Muscle of leg (tissue), 11 donors: ENCODE data around the gene SGTA. TPM values are rescaled to one million over a fixed set of nuclear protein-coding genes. Genes with fewer than 3 reads are reported as not detected.

Experiments used
- DNase-seq: peaks from one replicate; pipeline ENCODE4 v3.0.0; 2013
- H3K27ac ChIP-seq: one replicate; pipeline ENCODE4 v1.5.1; 2013; ENCODE audit warnings: mild to moderate bottlenecking, low read length, control low read depth
- H3K27me3 ChIP-seq: one replicate; pipeline ENCODE4 v1.6.1; 2013; ENCODE audit warnings: low read length; ENCODE audit not compliant: control insufficient read depth, insufficient read depth
- H3K36me3 ChIP-seq: one replicate; pipeline ENCODE4 v1.6.1; 2013; ENCODE audit warnings: low read length; ENCODE audit not compliant: control insufficient read depth, insufficient read depth
- H3K4me1 ChIP-seq: one replicate; pipeline ENCODE4 v1.6.1; 2013; ENCODE audit warnings: low read length; ENCODE audit not compliant: control insufficient read depth, insufficient read depth
- H3K4me3 ChIP-seq: one replicate; pipeline ENCODE4 v1.5.1; 2013; ENCODE audit warnings: low read length, control low read depth
- H3K9me3 ChIP-seq: replicated peaks from 2 replicates; pipeline ENCODE4 v1.6.1; 2013; ENCODE audit warnings: low read depth, low read length; ENCODE audit not compliant: control insufficient read depth
- WGBS: methylation state at CpG from one replicate; pipeline ENCODE4 v1.1.5; 2013; ENCODE audit warnings: missing lambda C conversion rate; ENCODE audit not compliant: insufficient coverage; 5-methylcytosine and 5-hydroxymethylcytosine counted together
- polyA plus RNA-seq, 8 donors: library from polyadenylated mRNA; unstranded; fragments of 120-200 nt; gene quantifications; one replicate each; pipeline versions ENCODE4 v1.2.1 to v1.2.3, GENCODE V29; 2013; ENCODE audit warnings: inconsistent platforms in 1 of 8, low replicate concordance in 1 of 8; ENCODE audit not compliant: insufficient read length in 8 of 8, insufficient read depth in 1 of 8
- total RNA-seq: library from RNA; stranded (reverse); fragments of 120-200 nt; gene quantifications from one replicate; pipeline ENCODE4 v1.2.4, GENCODE V29; 2013

The SGTA gene
- total and polyA plus RNA-seq, 9 donors = 39.9 to 95.8 (median 80.1) TPM

DNA sequence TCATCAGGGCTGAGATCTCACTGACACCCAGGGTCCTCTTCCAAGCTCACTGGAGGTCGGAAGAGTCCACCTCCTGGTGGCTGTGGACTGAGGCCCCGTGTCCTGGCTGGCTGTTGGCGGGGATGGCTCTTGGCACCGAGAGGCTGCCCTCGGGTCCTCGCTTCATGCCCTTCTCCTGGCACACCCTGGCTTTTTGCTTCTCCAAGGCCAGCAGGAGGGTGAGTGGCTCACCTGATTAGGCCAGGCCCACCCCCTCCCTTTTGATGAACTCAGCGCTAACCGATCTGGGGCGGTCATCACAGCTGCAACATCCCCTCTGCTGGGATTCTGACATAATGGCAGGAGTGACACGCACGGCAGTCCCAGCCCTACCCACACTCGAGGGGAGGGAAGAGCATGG lies 47.7 kb downstream of the SGTA start:
- H3K4me1 ChIP-seq = peaks cover 8% of the 10 kb centered on the region
- no peak overlapping the region for H3K27ac ChIP-seq
- no peak for DNase-seq
- H3K4me3 ChIP-seq = no peak overlapping the region
- H3K36me3 ChIP-seq = peaks cover 24% of the 10 kb centered on the region
- WGBS = 93% methylated on average over 8 of the region's 12 CpGs
- H3K9me3 ChIP-seq = peaks cover 5% of the 10 kb centered on the region
- no peaks in the 10 kb centered on the region for H3K27me3 ChIP-seq

DNA sequence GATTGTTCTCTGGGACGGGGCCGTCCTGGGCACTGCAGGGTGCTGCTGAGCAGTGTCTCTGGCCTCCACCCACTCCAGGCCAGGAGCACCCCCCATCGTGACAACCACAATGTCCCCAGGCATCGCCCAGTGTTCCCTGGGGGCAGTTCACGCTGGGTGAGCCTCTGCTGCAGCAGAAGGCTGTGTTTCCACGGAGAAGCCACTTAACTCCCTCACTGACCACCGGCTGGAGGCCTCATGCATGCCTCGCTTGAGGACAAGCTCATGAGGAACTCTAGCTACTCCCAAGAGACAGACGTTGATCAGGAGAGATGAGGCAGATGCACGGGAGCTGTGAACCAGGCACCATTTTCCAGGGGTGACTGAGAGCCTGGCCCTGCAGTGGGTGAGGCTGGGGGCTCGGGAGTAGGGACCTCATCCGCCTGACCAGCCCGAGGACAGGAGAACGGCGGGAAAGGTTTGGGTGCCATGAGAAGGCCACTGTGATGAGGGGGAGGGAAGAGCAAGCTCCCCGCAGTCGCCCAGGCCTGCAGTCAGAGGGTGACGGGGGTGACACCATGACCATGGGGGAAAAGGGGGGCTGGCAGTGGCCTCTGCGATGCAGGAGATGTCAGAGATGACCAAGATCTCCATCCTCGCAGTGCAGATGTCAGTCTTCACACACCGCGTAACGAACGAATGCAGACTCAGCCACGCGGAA lies 48.3 kb downstream of the SGTA start:
- Histone ChIP-seq H3K36me3 (peaks cover 24% of the 10 kb centered on the region), H3K9me3 (peaks cover 5% of the 10 kb centered on the region), H3K4me1 (peaks cover 8% of the 10 kb centered on the region), H3K4me3 (no peak overlapping the region), H3K27ac (no peak overlapping the region), H3K27me3 (no peaks in the 10 kb centered on the region)
- no peak for DNase-seq
- 91% methylated on average over 25 of the region's 26 CpGs for WGBS

DNA sequence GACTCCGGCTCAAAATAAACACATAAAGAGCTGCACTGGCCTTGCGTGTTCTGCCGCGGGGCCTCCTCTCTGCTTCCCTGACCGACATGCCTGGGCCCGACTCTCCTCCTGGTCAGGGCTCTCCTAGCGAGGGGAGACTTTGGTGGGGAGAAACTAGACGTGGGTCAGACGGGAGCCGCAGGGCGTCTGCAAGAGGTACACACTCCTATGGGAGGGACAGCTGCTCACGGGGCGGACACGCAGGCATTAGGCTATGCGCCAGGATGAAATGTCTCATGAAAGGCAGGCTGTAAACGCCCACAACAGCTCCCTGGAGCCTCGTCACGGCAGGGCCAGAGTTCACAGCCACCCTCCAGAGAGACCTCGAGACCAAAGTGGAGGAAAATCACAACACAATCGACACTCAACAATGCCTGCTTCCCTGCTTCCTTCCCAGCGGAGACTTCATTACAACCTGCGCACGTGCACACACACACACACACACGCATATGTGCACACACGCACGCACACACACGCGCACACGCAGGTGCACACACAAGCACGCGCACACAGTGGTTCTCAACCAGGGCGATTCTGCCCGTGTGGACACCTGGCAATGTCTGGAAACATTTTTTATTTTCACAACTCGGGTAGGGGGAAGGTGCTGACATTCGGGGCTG lies 49.0 kb downstream of the SGTA start:
- Histone ChIP-seq H3K4me3 (no peak overlapping the region), H3K27me3 (peaks cover 1% of the 10 kb centered on the region), H3K9me3 (peaks cover 5% of the 10 kb centered on the region), H3K27ac (no peak overlapping the region), H3K36me3 (peaks cover 24% of the 10 kb centered on the region), H3K4me1 (peaks cover 2% of the 10 kb centered on the region)
- 84% methylated on average over 33 of the region's 35 CpGs for WGBS
- DNase-seq = no peak

DNA sequence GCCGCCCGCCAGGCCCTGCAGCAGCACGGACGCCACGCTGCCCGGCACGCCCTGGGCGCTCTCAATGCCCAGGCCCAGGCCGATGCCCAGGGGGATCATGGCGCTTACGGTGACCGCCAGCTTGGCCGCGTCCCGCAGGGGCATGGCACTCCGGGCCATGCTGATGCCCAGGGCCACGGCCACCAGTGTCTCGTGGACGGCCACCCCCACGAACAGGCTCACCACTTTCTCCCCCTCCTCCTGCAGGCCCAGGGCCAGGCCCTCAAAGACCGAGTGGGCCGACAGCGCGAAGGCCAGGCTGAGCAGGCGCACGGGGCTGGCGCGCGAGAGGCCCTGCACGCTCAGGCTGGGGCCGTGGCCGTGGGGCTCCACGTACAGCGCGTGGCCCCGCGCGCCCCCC lies 50.2 kb downstream of the SGTA start:
- Histone ChIP-seq H3K9me3 (peaks cover 5% of the 10 kb centered on the region), H3K27ac (no peak overlapping the region), H3K36me3 (peaks cover 24% of the 10 kb centered on the region), H3K4me1 (no peaks in the 10 kb centered on the region), H3K27me3 (peaks cover 10% of the 10 kb centered on the region), H3K4me3 (no peak overlapping the region)
- no peak for DNase-seq
- 92% methylated on average over 38 of the region's 38 CpGs for WGBS

DNA sequence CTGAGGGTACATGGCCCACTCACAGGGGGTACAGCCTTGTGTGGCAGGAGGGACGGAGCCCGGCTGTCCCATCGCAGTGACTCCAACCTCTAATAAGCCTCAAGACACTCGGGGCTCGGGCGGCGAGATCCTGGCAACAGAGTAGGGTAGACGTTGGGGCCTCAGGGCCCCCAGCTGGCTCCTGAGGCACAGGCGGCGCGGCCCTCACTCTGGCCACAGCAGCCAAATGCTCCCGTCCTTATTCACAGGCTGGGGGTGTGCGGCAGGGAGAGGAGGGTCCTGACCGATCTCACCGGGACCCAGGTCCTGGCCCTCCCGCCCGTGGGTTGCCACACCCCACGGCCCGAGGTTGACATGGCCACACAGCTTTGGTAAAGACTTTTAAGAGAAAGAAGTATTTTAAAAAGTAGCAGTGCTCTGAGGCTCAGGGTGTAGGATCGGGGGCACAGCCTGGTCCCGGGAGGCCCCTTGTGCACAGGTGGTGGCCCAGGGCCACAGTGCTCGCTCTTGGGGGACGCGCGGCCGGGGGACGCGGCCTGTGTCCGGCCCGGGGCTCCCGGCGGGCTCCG lies 50.8 kb downstream of the SGTA start:
- no peak overlapping the region for H3K4me3 ChIP-seq
- DNase-seq = no peak
- peaks cover 5% of the 10 kb centered on the region for H3K9me3 ChIP-seq
- H3K27me3 ChIP-seq = peaks cover 16% of the 10 kb centered on the region
- no peaks in the 10 kb centered on the region for H3K4me1 ChIP-seq
- no peak overlapping the region for H3K27ac ChIP-seq
- peaks cover 24% of the 10 kb centered on the region for H3K36me3 ChIP-seq
- 91% methylated on average over 29 of the region's 33 CpGs for WGBS

DNA sequence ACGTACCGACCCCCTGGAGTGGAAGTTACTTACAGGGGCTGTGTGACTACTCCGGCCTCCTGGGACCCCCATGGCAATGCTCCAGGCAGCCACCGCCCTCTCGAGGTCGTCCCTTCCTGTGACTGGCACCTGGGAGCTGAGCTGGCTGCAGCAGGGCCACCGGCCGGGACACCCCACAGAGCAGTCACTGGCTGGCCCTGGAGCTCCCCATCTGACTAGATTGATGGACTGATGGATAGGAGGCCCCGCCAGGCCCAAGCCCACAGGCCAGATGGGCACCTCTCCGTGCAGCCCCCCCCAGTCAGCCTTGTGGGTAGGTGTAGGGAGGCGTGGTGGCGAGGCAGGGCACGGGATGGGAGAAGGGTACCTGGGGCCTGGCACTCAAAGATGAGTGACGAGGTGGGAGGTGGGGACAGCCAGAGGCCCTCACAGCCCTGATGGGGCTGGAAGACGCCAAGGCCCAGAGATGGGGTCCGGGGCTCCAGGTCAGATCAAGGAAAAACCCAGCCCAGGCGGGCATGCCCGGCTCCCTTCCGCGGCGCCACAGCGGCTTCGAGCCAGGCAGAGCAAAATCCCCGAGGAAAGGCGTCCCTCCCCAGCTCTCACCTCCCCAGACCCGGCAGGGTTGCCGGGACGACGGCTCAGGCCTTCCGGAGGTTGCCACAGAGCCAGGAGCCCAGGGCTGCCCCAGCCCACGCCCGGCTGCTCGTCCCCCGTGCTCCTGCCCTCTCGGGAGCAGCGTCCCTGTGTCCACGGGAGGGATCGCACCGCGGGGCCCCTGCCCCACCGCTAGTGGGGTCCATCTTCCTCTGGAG lies 51.7 kb downstream of the SGTA start:
- Histone ChIP-seq H3K27ac (no peak overlapping the region), H3K9me3 (peaks cover under 1% of the 10 kb centered on the region), H3K36me3 (peaks cover 17% of the 10 kb centered on the region), H3K4me3 (no peak overlapping the region), H3K4me1 (no peaks in the 10 kb centered on the region), H3K27me3 (peaks cover 25% of the 10 kb centered on the region)
- 77% methylated on average over 33 of the region's 41 CpGs for WGBS
- DNase-seq = no peak

DNA sequence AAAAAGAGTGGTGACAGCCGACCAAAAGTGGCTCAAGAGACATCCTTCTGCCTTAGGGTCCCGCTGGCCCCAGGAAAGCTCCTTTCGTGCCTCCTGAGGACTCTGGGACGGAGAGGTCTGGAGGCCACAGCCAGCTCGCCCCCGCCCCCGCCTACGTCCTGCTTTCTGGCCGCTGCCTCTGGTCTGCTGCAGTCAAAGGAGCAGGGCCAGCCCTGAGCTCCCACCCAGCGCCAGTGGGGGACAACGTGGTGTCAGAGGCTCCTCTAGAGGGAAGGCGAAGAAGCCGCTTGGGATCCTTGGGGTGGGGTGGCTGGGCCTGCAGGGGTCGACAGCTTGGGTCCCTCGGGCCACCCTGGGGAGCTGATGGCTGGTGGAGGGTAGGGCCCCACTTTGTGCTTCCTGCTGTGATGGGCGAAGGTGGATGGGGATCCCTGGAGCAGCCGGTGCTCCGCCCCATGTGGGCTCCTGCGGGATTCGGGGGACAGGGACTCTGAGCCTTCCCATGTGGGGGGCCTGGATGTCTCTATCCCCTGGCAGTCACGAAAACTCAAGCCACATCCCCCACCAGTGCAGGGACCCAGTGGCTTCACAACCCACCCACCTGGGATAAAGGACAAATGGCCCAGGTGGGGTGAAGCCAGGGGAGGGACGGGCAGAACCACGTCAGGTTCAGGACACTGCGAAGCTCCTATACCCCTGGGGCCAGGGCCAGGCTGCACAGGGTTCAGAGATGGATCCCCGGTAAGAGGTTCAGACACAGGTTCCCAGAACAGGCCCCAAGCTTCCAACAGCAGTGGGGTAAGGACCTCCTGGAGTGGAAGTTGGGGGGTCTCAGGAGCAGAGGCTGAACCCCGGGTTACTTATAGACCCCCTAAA lies 52.9 kb downstream of the SGTA start:
- Histone ChIP-seq H3K27ac (no peak overlapping the region), H3K4me1 (no peaks in the 10 kb centered on the region), H3K4me3 (no peak overlapping the region), H3K9me3 (no peaks in the 10 kb centered on the region), H3K27me3 (peaks cover 30% of the 10 kb centered on the region), H3K36me3 (peaks cover 11% of the 10 kb centered on the region)
- DNase-seq = no peak
- 84% methylated on average over 19 of the region's 26 CpGs for WGBS

DNA sequence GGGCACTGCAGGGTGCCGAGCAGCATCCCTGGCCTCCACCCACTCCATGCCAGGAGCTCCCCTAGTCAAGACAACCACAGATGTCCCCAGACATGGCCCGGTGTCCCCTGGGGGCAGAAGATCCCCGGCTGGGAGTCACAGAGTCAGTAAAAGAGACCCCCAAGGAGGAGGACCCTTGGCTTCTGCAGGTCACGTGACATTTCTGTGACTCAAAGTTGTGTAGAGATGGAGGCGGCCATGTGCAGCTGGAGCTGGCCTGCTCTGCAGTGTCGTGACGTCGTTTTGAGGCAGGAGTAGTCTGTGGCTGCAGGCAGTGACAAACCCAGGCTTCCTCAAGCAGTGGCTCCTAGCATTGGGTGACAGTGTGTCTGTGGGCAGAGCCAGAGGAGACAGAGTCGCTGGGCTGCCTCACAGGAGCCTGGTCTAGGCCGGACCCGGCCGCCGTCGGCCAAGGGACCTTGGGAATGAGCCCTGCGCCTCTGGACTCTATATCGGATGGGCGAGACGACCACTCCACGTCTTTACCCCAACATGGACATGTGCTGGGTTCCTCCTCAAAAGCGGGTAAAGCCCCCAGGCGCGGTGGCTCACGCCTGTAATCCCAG lies 54.2 kb downstream of the SGTA start:
- Histone ChIP-seq H3K27ac (no peak overlapping the region), H3K9me3 (no peaks in the 10 kb centered on the region), H3K36me3 (peaks cover 4% of the 10 kb centered on the region), H3K27me3 (peaks cover 32% of the 10 kb centered on the region), H3K4me1 (no peaks in the 10 kb centered on the region), H3K4me3 (no peak overlapping the region)
- 82% methylated on average over 18 of the region's 23 CpGs for WGBS
- DNase-seq = no peak

DNA sequence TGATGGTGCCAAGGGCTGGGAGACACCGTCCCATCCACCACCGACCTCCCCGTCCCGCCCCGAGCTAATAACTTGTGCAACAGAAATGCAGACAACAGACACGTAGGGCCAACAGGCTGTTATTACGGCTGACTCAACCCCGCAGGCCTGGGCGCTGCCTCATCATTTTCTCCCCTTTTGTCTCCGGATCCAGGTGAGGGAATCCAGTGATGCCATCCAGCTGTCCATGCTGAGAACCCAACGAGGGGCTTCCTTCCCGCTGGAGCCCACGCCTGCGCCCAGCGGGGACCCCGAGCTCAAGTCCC lies 55.5 kb downstream of the SGTA start:
- Histone ChIP-seq H3K9me3 (no peaks in the 10 kb centered on the region), H3K27ac (no peak overlapping the region), H3K4me1 (peaks cover 11% of the 10 kb centered on the region), H3K36me3 (peaks cover 4% of the 10 kb centered on the region), H3K27me3 (peaks cover 34% of the 10 kb centered on the region), H3K4me3 (no peak overlapping the region)
- DNase-seq = no peak
- WGBS = 53% methylated on average over 15 of the region's 16 CpGs
